Loucy (cell line): Measurements from ENCODE around the gene CTLA4.

Experiments
- H2AFZ ChIP-seq: fragments of 200-600 bp; sonication (generic); 2 replicates; pipeline ENCODE4 v1.6.0; 2016; ENCODE audit warnings: antibody characterized with exemption, mild to moderate bottlenecking, low read length, moderate library complexity
- H3F3A ChIP-seq: fragments of 200-600 bp; 2 replicates; pipeline ENCODE4 v1.6.0; 2016; ENCODE audit warnings: antibody characterized with exemption, low read depth, mild to moderate bottlenecking
- H3K27me3 ChIP-seq: fragments of 200-600 bp; sonication (generic); 2 replicates; pipeline ENCODE4 v1.6.1; 2014; ENCODE audit warnings: low read length, mild to moderate bottlenecking; ENCODE audit not compliant: insufficient read depth, poor library complexity, severe bottlenecking
- H3K36me3 ChIP-seq: fragments of 200-600 bp; sonication (generic); 2 replicates; pipeline ENCODE4 v1.6.1; 2016; ENCODE audit warnings: low read length; ENCODE audit not compliant: insufficient read depth
- H3K4me1 ChIP-seq: fragments of 200-600 bp; sonication (generic); 2 replicates; pipeline ENCODE4 v1.5.1; 2014; ENCODE audit warnings: low read length, mild to moderate bottlenecking; ENCODE audit not compliant: insufficient read depth, poor library complexity, severe bottlenecking
- H3K4me2 ChIP-seq: fragments of 200-600 bp; sonication (generic); 2 replicates; pipeline ENCODE4 v1.6.0; 2014; ENCODE audit warnings: antibody characterized with exemption, low read length, low read depth, mild to moderate bottlenecking; ENCODE audit not compliant: poor library complexity, severe bottlenecking
- H3K4me3 ChIP-seq: fragments of 200-600 bp; sonication (generic); 2 replicates; pipeline ENCODE4 v1.5.1; 2014; ENCODE audit warnings: low read length, mild to moderate bottlenecking, mixed read lengths; ENCODE audit not compliant: poor library complexity, severe bottlenecking
- H3K79me2 ChIP-seq: fragments of 200-600 bp; sonication (generic); 2 replicates; pipeline ENCODE4 v1.6.1; 2014; ENCODE audit warnings: low read length; ENCODE audit not compliant: insufficient read depth
- H3K9ac ChIP-seq: fragments of 200-600 bp; sonication (generic); 2 replicates; pipeline ENCODE4 v1.6.0; 2014; ENCODE audit warnings: mild to moderate bottlenecking, low read depth, low read length, moderate library complexity; ENCODE audit not compliant: poor library complexity, severe bottlenecking
- H3K9me2 ChIP-seq: fragments of 200-600 bp; sonication (generic); replicated peaks from 2 replicates; pipeline ENCODE4 v1.6.1; 2016; ENCODE audit warnings: low read depth, low read length, mixed read lengths
- H3K9me3 ChIP-seq: fragments of 200-600 bp; sonication (generic); 2 replicates; pipeline ENCODE4 v1.6.1; 2014; ENCODE audit warnings: mild to moderate bottlenecking, antibody characterized with exemption, low read length, low read depth; ENCODE audit not compliant: insufficient read depth
- H4K20me1 ChIP-seq: fragments of 200-600 bp; sonication (generic); 2 replicates; pipeline ENCODE4 v1.6.0; 2014; ENCODE audit warnings: antibody characterized with exemption, low read length, mild to moderate bottlenecking; ENCODE audit not compliant: insufficient read depth, poor library complexity, severe bottlenecking
- CTCF ChIP-seq: fragments of 200-600 bp; sonication (generic); conservative IDR thresholded peaks from 2 replicates; pipeline ENCODE4 v1.5.1; 2014; ENCODE audit warnings: mild to moderate bottlenecking, antibody characterized with exemption, low read length
- EZH2phosphoT487 ChIP-seq: fragments of 200-600 bp; IDR thresholded peaks from 2 replicates; pipeline ENCODE4 v1.6.1; 2018; ENCODE audit warnings: antibody characterized with exemption, mild to moderate bottlenecking, moderate library complexity, borderline replicate concordance

Gene CTLA4

GRCh38 chr2:203873921-203874631, 6.5 kb downstream of the CTLA4 start:
- Histone ChIP-seq H2AFZ (no peak overlapping the region), H3K4me2 (no peak overlapping the region), H3K27me3 (no peaks in the 10 kb centered on the region), H3K9ac (no peak overlapping the region), H3K9me3 (no peaks in the 10 kb centered on the region), H4K20me1 (no peaks in the 10 kb centered on the region), H3K4me1 (no peaks in the 10 kb centered on the region), H3K4me3 (no peak overlapping the region), H3K36me3 (no peaks in the 10 kb centered on the region), H3K9me2 (no peaks in the 10 kb centered on the region), H3F3A (no peaks in the 10 kb centered on the region), H3K79me2 (no peaks in the 10 kb centered on the region)
- TF ChIP-seq EZH2phosphoT487 (no peak), CTCF (no peak)

GRCh38 chr2:203875471-203875870, 7.9 kb downstream of the CTLA4 start:
- H3K36me3 ChIP-seq: no peaks in the 10 kb centered on the region
- no peaks in the 10 kb centered on the region for H4K20me1 ChIP-seq
- no peak overlapping the region for H2AFZ ChIP-seq
- no peaks in the 10 kb centered on the region for H3K79me2 ChIP-seq
- H3K4me3 ChIP-seq: no peak overlapping the region
- TF ChIP-seq CTCF (no peak), EZH2phosphoT487 (no peak)
- H3K9ac ChIP-seq: no peak overlapping the region
- no peaks in the 10 kb centered on the region for H3K4me1 ChIP-seq
- no peaks in the 10 kb centered on the region for H3K9me3 ChIP-seq
- no peaks in the 10 kb centered on the region for H3K27me3 ChIP-seq
- H3K9me2 ChIP-seq: no peaks in the 10 kb centered on the region
- H3K4me2 ChIP-seq: no peak overlapping the region
- H3F3A ChIP-seq: no peaks in the 10 kb centered on the region

GRCh38 chr2:203876328-203876727, 8.8 kb downstream of the CTLA4 start:
- no peaks in the 10 kb centered on the region for H3K9me3 ChIP-seq
- no peaks in the 10 kb centered on the region for H3K9me2 ChIP-seq
- H3K9ac ChIP-seq: no peak overlapping the region
- H3K79me2 ChIP-seq: no peaks in the 10 kb centered on the region
- H2AFZ ChIP-seq: no peak overlapping the region
- H3K4me2 ChIP-seq: no peak overlapping the region
- H3K4me3 ChIP-seq: no peak overlapping the region
- H3K27me3 ChIP-seq: no peaks in the 10 kb centered on the region
- TF ChIP-seq CTCF (no peak), EZH2phosphoT487 (no peak)
- no peaks in the 10 kb centered on the region for H3K4me1 ChIP-seq
- H3F3A ChIP-seq: no peaks in the 10 kb centered on the region
- no peaks in the 10 kb centered on the region for H4K20me1 ChIP-seq
- no peaks in the 10 kb centered on the region for H3K36me3 ChIP-seq
